GM12878 (cell line): Measurements from ENCODE around the gene IGF2BP1. TPM values are rescaled to one million over a fixed set of nuclear protein-coding genes. Genes with fewer than 3 reads are reported as not detected.

Experiments
- ATAC-seq: fragments of 200-7000 bp; cut with Tn5 transposase; 3 replicates; pipeline ENCODE4 v1.9.1; 2020; ENCODE audit warnings: mild to moderate bottlenecking, moderate library complexity
- BruUV-seq: library from RNA; stranded (reverse); fragments of 400-500 nt; replicated peaks from 2 replicates; lab custom pipeline; 2021; lab: Mats Ljungman, UMichigan
- CTCF ChIA-PET: fragments of 300-600 bp; sonication (Branson Sonifier 250); formaldehyde crosslinking; extraction: SDS; loops from one replicate; lab custom pipeline; 2021; ENCODE audit warnings: inconsistent platforms; lab: Yijun Ruan, JAX
- POLR2A ChIA-PET: fragments of 350-600 bp; formaldehyde crosslinking; extraction: SDS; loops from one replicate; lab custom pipeline; 2021; ENCODE audit warnings: inconsistent platforms; lab: Charles Lee
- RAD21 ChIA-PET: fragments of 300-600 bp; sonication (Branson Sonifier 250); formaldehyde crosslinking; loops from one replicate; lab custom pipeline; 2023; ENCODE audit warnings: antibody characterized with exemption; ENCODE audit not compliant: unreplicated experiment; lab: Charles Lee
- SMC1A ChIA-PET: fragments of 300-600 bp; sonication (Branson Sonifier 250); formaldehyde crosslinking; loops from one replicate; lab custom pipeline; 2023; ENCODE audit not compliant: unreplicated experiment, uncharacterized antibody; lab: Charles Lee
- DNase-seq: peaks from one replicate; pipeline ENCODE4 v3.0.0-alpha.2; 2011; ENCODE audit warnings: low read depth, low spot score
- FAIRE-seq: peaks from 3 replicates; lab custom pipeline; 2011; peaks lifted over from hg19 to GRCh38; lab: Jason Lieb, UNC
- H2AFZ ChIP-seq: 2 replicates; pipeline ENCODE4 v1.6.0; 2011; ENCODE audit warnings: low read depth, low read length, control low read depth; ENCODE audit not compliant: control insufficient read depth
- H3K27ac ChIP-seq: 2 replicates; pipeline ENCODE4 v1.5.1; 2011; ENCODE audit warnings: control low read depth; ENCODE audit not compliant: control insufficient read depth, insufficient read depth
- H3K27me3 ChIP-seq, 2 experiments: replicated peaks in 1 of 2; 2 replicates each; pipeline versions ENCODE4 v1.6.0 to v1.6.1; 2011; ENCODE audit warnings: low read length in 1 of 2; ENCODE audit not compliant: control insufficient read depth in 2 of 2, insufficient read depth in 2 of 2
- H3K36me3 ChIP-seq, 2 experiments: 2 replicates each; pipeline ENCODE4 v1.5.1; 2011; ENCODE audit warnings: low read length in 1 of 2; ENCODE audit not compliant: control insufficient read depth in 2 of 2, insufficient read depth in 2 of 2
- H3K4me1 ChIP-seq: 2 replicates; pipeline ENCODE4 v1.6.1; 2011; ENCODE audit warnings: mild to moderate bottlenecking, low read length, moderate library complexity, mixed read lengths; ENCODE audit not compliant: control insufficient read depth, insufficient read depth
- H3K4me2 ChIP-seq: 2 replicates; pipeline ENCODE4 v1.6.0; 2011; ENCODE audit warnings: control low read depth; ENCODE audit not compliant: control insufficient read depth, insufficient read depth
- H3K4me3 ChIP-seq: fragments of 200-600 bp; sonication (generic); 2 replicates; pipeline ENCODE4 v1.5.1; 2016
- H3K79me2 ChIP-seq: 2 replicates; pipeline ENCODE4 v1.6.0; 2011; ENCODE audit warnings: low read length; ENCODE audit not compliant: control insufficient read depth, insufficient read depth
- H3K9ac ChIP-seq: 2 replicates; pipeline ENCODE4 v1.8.0; 2011; ENCODE audit warnings: low read length, control low read depth, mixed read lengths; ENCODE audit not compliant: control insufficient read depth, insufficient read depth
- H3K9me3 ChIP-seq: replicated peaks from 3 replicates; pipeline ENCODE4 v1.5.1; 2011; ENCODE audit warnings: mild to moderate bottlenecking, low read length; ENCODE audit not compliant: control insufficient read depth, insufficient read depth
- H4K20me1 ChIP-seq: 2 replicates; pipeline ENCODE4 v1.6.0; 2011; ENCODE audit not compliant: control insufficient read depth, insufficient read depth
- ASH2L ChIP-seq: fragments of 300-600, 200-600 bp; sonication (generic); IDR thresholded peaks from 2 replicates; pipeline ENCODE4 v1.6.1; 2017; ENCODE audit warnings: low read depth, mild to moderate bottlenecking, borderline replicate concordance
- BMI1 ChIP-seq: fragments of 450-650 bp; IDR thresholded peaks from 2 replicates; pipeline ENCODE4 v1.6.1; 2016; ENCODE audit warnings: mild to moderate bottlenecking, moderate library complexity, borderline replicate concordance
- BRCA1 ChIP-seq: IDR thresholded peaks from 2 replicates; pipeline ENCODE4 v1.6.1; 2011; ENCODE audit warnings: low read depth, low read length, improper control_type of control experiment
- CEBPB ChIP-seq, 2 experiments: fragments of 150-350 bp in 1 of 2; IDR thresholded peaks; 2 replicates each; pipeline ENCODE4 v1.6.1; 2012 to 2014; ENCODE audit warnings: low read depth in 2 of 2, low read length in 2 of 2, borderline replicate concordance in 1 of 2, inconsistent platforms in 1 of 2
- EGR1 ChIP-seq, 2 experiments: IDR thresholded peaks; 1 replicate in 1 of 2; 2 replicates in 1 of 2; pipeline ENCODE4 v1.6.1; 2011 to 2012; ENCODE audit warnings: low read depth in 2 of 2, low read length in 2 of 2, borderline replicate concordance in 1 of 2, mild to moderate bottlenecking in 1 of 2, moderate library complexity in 1 of 2
- EZH2 ChIP-seq: IDR thresholded peaks from 2 replicates; pipeline ENCODE4 v1.6.1; 2012; ENCODE audit warnings: low read depth, mild to moderate bottlenecking, control low read depth, inconsistent platforms, low read length, borderline replicate concordance; ENCODE audit not compliant: control insufficient read depth
- FOXM1 ChIP-seq: IDR thresholded peaks from 2 replicates; pipeline ENCODE4 v1.6.1; 2012; ENCODE audit warnings: low read depth, mild to moderate bottlenecking, inconsistent platforms, low read length, moderate library complexity
- HDAC2 ChIP-seq: fragments of 200-600 bp; sonication (generic); IDR thresholded peaks from 2 replicates; pipeline ENCODE4 v1.6.1; 2017
- IRF4 ChIP-seq: IDR thresholded peaks from 2 replicates; pipeline ENCODE4 v1.6.1; 2011; ENCODE audit warnings: low read depth, low read length
- LARP7 ChIP-seq: fragments of 450-650 bp; IDR thresholded peaks from 2 replicates; pipeline ENCODE4 v1.6.1; 2017; ENCODE audit warnings: mild to moderate bottlenecking
- MEF2B ChIP-seq: fragments of 450-650 bp; IDR thresholded peaks from 2 replicates; pipeline ENCODE4 v1.6.1; 2018; ENCODE audit warnings: mild to moderate bottlenecking, moderate library complexity; ENCODE audit not compliant: partially characterized antibody, poor library complexity, severe bottlenecking
- MYB ChIP-seq: fragments of 150-350 bp; IDR thresholded peaks from 2 replicates; pipeline ENCODE4 v1.6.1; 2014; ENCODE audit warnings: mild to moderate bottlenecking, low read depth, low read length, borderline replicate concordance
- RAD51 ChIP-seq: fragments of 450-650 bp; IDR thresholded peaks from 2 replicates; pipeline ENCODE4 v1.6.1; 2016; ENCODE audit warnings: moderate library complexity, mild to moderate bottlenecking, inconsistent platforms
- STAT1 ChIP-seq: fragments of 450-650 bp; conservative IDR thresholded peaks from 2 replicates; pipeline ENCODE4 v1.6.1; 2014; ENCODE audit warnings: antibody characterized with exemption, mild to moderate bottlenecking
- STAT3 ChIP-seq: IDR thresholded peaks from 2 replicates; pipeline ENCODE4 v1.6.1; 2011; ENCODE audit warnings: low read depth, low read length, improper control_type of control experiment
- WGBS: methylation state at CpG from one replicate; pipeline ENCODE4 v1.1.6; 2016; ENCODE audit warnings: low lambda C conversion rate; ENCODE audit not compliant: insufficient replicate concordance, insufficient coverage; ENCODE audit errors: missing lambda C conversion rate; 5-methylcytosine and 5-hydroxymethylcytosine counted together
- in situ Hi-C: fragments of 300-500 bp; cut with MboI; formaldehyde crosslinking; loops from 9 replicates; pipeline ENCODE4 v1.14.3; 2018; ENCODE audit warnings: mixed read lengths
- intact Hi-C: fragments of 100-400 bp; cut with micrococcal nuclease; formaldehyde crosslinking; loops from one replicate; pipeline ENCODE4 v1.14.2; 2022; ENCODE audit not compliant: unreplicated experiment
- polyA plus RNA-seq, 11 experiments: library from polyadenylated mRNA; depleted of rRNA in 4 of 11; unstranded in 6 of 11; stranded (reverse) in 5 of 11; fragments of >200 nt; fragmentation: Nextera tagmentation in 4 of 11; fragmentation: Illumina TruSeq in 1 of 11; extraction: Ambion mirVana in 4 of 11; extraction: Trizol in 1 of 11; gene quantifications; 1 replicate in 1 of 11; 2 replicates in 10 of 11; pipeline versions ENCODE4 v1.2.1 to v1.2.3, GENCODE V29; 2011 to 2016; ENCODE audit warnings: inconsistent platforms in 2 of 11, missing spikeins in 2 of 11, low read depth in 1 of 11
- total RNA-seq, 4 experiments: library from RNA; depleted of rRNA in 3 of 4; stranded (reverse); fragments of >200 nt in 3 of 4; fragmentation: Illumina TruSeq in 1 of 4; extraction: Trizol in 1 of 4; gene quantifications; 2 replicates each; pipeline versions ENCODE4 v1.2.1 to v1.2.3, GENCODE V29; 2013 to 2021
- TF ChIP-seq, protein P1 (sequence below): fragments of 450-650 bp; IDR thresholded peaks from 2 replicates; pipeline ENCODE4 v1.6.1; 2017; ENCODE audit warnings: mild to moderate bottlenecking, moderate library complexity
- TF ChIP-seq, protein P2 (sequence below): IDR thresholded peaks from 2 replicates; pipeline ENCODE4 v1.6.1; 2011; ENCODE audit warnings: borderline replicate concordance, low read depth, mild to moderate bottlenecking, moderate library complexity, mixed read lengths, low read length; ENCODE audit not compliant: insufficient read depth; ENCODE audit errors: extremely low read length
- TF ChIP-seq, protein P3 (sequence below): IDR thresholded peaks from 2 replicates; pipeline ENCODE4 v1.6.1; 2012; ENCODE audit warnings: low read length, inconsistent platforms

IGF2BP1 gene
- total and polyA plus RNA-seq, 10 of the 15 experiments (the other 5 are each of a cell fraction or from before 2014, with no cell fraction given): 0.04 to 2.4 (median 0.13) TPM; not detected in 1

DNA sequence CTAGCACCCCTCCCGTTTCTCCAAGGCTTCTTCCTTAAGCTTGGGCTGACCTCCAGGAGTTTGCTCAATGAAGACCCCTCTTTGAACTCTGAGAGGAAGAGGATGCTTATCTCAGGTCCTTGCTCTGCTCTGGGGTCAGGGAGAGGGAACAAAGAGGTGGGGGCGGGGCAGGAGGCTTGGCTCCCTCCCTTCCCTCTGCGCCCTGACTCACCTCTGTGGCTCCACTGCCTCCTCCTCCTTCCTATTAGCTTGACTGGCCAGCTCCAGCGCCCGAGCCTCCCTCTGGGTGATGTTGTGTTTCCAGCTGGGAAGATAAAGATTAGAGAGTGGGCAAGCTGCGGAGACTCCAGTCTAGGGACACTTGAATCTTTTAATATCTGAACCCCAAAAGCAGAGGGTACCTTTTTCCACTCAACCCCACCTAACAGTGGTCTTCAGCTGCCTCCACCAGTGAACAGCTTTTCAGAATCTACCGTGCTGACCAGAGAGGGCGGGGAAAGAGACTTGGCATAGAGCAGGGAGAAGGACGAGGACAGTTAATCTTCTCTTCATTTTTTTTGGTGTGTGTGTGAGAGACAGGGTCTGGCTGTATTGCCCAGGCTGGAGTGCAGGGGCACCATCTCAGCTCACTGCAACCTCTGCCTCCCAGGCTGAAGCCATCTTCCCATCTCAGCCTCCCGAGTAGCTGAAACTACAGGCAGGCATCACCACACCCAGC lies 35.5 kb upstream of the IGF2BP1 start:
- no peak overlapping the region for H3K4me3 ChIP-seq
- ATAC-seq (no peak), DNase-seq (no peak), FAIRE-seq (no peak)
- no peak overlapping the region for H3K27ac ChIP-seq
- H4K20me1 ChIP-seq: no peaks in the 10 kb centered on the region
- H3K27me3 ChIP-seq: peaks cover 3 to 8% of the 10 kb centered on the region in 2 experiments
- no peaks in the 10 kb centered on the region for H3K36me3 ChIP-seq
- H2AFZ ChIP-seq: no peak overlapping the region
- WGBS: 19% methylated on average over 10 of the region's 10 CpGs
- no peaks in the 10 kb centered on the region for H3K79me2 ChIP-seq
- H3K4me2 ChIP-seq: no peak overlapping the region
- POLR2A ChIA-PET: no interaction called here
- no peaks in the 10 kb centered on the region for H3K4me1 ChIP-seq
- in situ Hi-C loops (no loop called here), intact Hi-C loops (no loop called here)
- BruUV-seq: no TSS peak
- TF ChIP-seq STAT3: no peak
- TF ChIP-seq ASH2L: no peak
- TF ChIP-seq HDAC2: no peak
- no peak for TF ChIP-seq RAD51
- no peak for TF ChIP-seq EGR1 (IDR thresholded peaks at IDR 0.05; ENCODE audit: borderline replicate concordance in 1 of 2, low read depth in 2 of 2, low read length in 2 of 2)
- TF ChIP-seq BMI1: no peak
- TF ChIP-seq CEBPB (IDR thresholded peaks at IDR 0.05; ENCODE audit: borderline replicate concordance in 1 of 2, low read depth in 2 of 2, low read length in 2 of 2): no peak
- no peak for TF ChIP-seq LARP7
- no peak for TF ChIP-seq FOXM1
- TF ChIP-seq STAT1: no peak
- no peak for TF ChIP-seq MEF2B
- TF ChIP-seq IRF4: no peak
- TF ChIP-seq BRCA1: no peak
- TF ChIP-seq EZH2: no peak
- TF ChIP-seq, protein P1, sequence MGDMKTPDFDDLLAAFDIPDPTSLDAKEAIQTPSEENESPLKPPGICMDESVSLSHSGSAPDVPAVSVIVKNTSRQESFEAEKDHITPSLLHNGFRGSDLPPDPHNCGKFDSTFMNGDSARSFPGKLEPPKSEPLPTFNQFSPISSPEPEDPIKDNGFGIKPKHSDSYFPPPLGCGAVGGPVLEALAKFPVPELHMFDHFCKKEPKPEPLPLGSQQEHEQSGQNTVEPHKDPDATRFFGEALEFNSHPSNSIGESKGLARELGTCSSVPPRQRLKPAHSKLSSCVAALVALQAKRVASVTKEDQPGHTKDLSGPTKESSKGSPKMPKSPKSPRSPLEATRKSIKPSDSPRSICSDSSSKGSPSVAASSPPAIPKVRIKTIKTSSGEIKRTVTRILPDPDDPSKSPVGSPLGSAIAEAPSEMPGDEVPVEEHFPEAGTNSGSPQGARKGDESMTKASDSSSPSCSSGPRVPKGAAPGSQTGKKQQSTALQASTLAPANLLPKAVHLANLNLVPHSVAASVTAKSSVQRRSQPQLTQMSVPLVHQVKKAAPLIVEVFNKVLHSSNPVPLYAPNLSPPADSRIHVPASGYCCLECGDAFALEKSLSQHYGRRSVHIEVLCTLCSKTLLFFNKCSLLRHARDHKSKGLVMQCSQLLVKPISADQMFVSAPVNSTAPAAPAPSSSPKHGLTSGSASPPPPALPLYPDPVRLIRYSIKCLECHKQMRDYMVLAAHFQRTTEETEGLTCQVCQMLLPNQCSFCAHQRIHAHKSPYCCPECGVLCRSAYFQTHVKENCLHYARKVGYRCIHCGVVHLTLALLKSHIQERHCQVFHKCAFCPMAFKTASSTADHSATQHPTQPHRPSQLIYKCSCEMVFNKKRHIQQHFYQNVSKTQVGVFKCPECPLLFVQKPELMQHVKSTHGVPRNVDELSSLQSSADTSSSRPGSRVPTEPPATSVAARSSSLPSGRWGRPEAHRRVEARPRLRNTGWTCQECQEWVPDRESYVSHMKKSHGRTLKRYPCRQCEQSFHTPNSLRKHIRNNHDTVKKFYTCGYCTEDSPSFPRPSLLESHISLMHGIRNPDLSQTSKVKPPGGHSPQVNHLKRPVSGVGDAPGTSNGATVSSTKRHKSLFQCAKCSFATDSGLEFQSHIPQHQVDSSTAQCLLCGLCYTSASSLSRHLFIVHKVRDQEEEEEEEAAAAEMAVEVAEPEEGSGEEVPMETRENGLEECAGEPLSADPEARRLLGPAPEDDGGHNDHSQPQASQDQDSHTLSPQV: no peak
- TF ChIP-seq, protein P2, sequence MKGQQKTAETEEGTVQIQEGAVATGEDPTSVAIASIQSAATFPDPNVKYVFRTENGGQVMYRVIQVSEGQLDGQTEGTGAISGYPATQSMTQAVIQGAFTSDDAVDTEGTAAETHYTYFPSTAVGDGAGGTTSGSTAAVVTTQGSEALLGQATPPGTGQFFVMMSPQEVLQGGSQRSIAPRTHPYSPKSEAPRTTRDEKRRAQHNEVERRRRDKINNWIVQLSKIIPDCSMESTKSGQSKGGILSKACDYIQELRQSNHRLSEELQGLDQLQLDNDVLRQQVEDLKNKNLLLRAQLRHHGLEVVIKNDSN: no peak
- no peak for TF ChIP-seq MYB
- TF ChIP-seq, protein P3, sequence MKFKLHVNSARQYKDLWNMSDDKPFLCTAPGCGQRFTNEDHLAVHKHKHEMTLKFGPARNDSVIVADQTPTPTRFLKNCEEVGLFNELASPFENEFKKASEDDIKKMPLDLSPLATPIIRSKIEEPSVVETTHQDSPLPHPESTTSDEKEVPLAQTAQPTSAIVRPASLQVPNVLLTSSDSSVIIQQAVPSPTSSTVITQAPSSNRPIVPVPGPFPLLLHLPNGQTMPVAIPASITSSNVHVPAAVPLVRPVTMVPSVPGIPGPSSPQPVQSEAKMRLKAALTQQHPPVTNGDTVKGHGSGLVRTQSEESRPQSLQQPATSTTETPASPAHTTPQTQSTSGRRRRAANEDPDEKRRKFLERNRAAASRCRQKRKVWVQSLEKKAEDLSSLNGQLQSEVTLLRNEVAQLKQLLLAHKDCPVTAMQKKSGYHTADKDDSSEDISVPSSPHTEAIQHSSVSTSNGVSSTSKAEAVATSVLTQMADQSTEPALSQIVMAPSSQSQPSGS: no peak
- H3K9me3 ChIP-seq: no peaks in the 10 kb centered on the region
- no peak overlapping the region for H3K9ac ChIP-seq
- RAD21 ChIA-PET: interaction anchor here (0.6 kb wide), 1 partner anchor 1930 kb away, joined by 4 read pairs; no protein-coding TSS in a partner anchor
- CTCF ChIA-PET: interaction anchor here (0.6 to 1.4 kb wide), 4 partner anchors 47 to 82 kb away, joined by 3 to 6 read pairs (median 4); no protein-coding TSS in a partner anchor
- SMC1A ChIA-PET: interaction anchor here (0.8 kb wide), 1 partner anchor 17 kb away, joined by 3 read pairs; the partner anchor contains the start of gene SNF8
